ENCODE measurements around the gene MORN1. TPM values are rescaled to one million over a fixed set of nuclear protein-coding genes. Genes with fewer than 3 reads are reported as not detected.

MORN1 gene
- total RNA-seq, 1 experiment from 2014 or later, result 47.8 TPM

DNA sequence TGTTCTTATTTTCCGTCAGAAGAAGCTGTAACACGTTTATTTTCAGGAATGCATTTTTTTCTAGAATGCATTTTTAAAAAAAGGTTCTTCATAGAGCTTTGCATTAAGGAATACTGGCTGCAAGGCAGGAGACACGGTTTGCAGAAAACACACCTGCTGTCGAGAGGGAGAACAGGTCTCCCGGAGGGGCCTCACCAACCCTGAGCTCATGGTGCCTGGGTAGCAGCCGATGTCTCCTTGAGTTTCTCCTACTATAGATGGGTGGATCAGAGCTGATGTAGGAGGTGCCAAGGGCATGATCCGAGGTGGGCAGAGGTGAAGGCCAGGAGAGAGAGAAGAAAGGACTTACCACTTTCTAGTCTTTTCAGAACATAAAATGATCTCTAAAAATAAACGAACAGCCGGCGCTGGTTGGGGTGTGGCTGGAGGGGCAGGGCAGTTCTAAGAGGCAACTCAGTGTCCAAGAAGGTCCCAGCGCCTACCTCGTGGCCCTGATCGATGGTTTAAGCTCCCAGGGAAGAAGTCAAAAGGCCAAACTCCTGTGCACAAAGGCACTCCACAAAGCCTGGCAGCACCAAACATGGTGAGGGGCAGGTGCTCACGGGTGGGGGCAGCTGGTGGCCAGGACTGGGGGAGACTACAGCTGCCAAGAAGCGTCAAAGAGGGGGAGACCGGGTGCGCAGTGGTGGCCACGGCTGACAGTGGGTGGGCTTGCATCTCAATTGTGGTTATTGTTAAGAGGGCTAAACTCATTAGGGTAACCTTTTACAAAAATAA, 12.2 kb downstream of the MORN1 start:
- Histone ChIP-seq H3K36me3 (ENCODE audit: low read depth) (no peaks in the 10 kb centered on the region), H2AFZ (no peak overlapping the region), H3K4me2 (no peak overlapping the region), H3K9me2 (ENCODE audit: insufficient read depth) (no peaks in the 10 kb centered on the region), H3K79me2 (ENCODE audit: low read depth) (no peaks in the 10 kb centered on the region), H3K4me3 (no peak overlapping the region), H3K4me1 (replicated peaks; ENCODE audit: insufficient read depth) (no peaks in the 10 kb centered on the region), H3F3A (ENCODE audit: insufficient read depth, low read depth) (no peaks in the 10 kb centered on the region), H3K9me3 (ENCODE audit: insufficient read depth, low read depth) (no peaks in the 10 kb centered on the region), H4K20me1 (ENCODE audit: insufficient read depth) (0 out of 2 replicates have a peak, but pooled peaks cover 5% of the 10 kb centered on the region), H3K27ac (no peak overlapping the region), H3K27me3 (ENCODE audit: insufficient read depth, low read depth) (no peaks in the 10 kb centered on the region)
- BruUV-seq (replicated peaks), result no TSS peak
- intact Hi-C loops (cut with micrococcal nuclease; ENCODE audit: unreplicated experiment), result no loop called here
- TF ChIP-seq EZH2 (IDR thresholded peaks at IDR 0.05; ENCODE audit: low read depth) (no peak), CTCF (conservative IDR thresholded peaks at IDR 0.05) (no peak)
- no peak for DNase-seq
- CTCF ChIA-PET, result no interaction called here
- POLR2A ChIA-PET (ENCODE audit: unreplicated experiment), result no interaction called here

- no TSS peak for BruUV-seq (replicated peaks)
- H3K27me3 ChIP-seq (ENCODE audit: insufficient read depth, low read depth), result no peaks in the 10 kb centered on the region
- no peaks in the 10 kb centered on the region for H3K79me2 ChIP-seq (ENCODE audit: low read depth)
- H3K4me1 ChIP-seq (replicated peaks; ENCODE audit: insufficient read depth), result no peaks in the 10 kb centered on the region
- TF ChIP-seq EZH2 (IDR thresholded peaks at IDR 0.05; ENCODE audit: low read depth), result no peak
- TF ChIP-seq CTCF (conservative IDR thresholded peaks at IDR 0.05), result no peak
- intact Hi-C loops (cut with micrococcal nuclease; ENCODE audit: unreplicated experiment), result no loop called here
- H4K20me1 ChIP-seq (ENCODE audit: insufficient read depth), result 0 out of 2 replicates have a peak, but pooled peaks cover 5% of the 10 kb centered on the region
- no peak for DNase-seq
- no peaks in the 10 kb centered on the region for H3K9me3 ChIP-seq (ENCODE audit: insufficient read depth, low read depth)
- H3K27ac ChIP-seq, result no peak overlapping the region
- ChIA-PET POLR2A (ENCODE audit: unreplicated experiment) (no interaction called here), CTCF (no interaction called here)
- H3K36me3 ChIP-seq (ENCODE audit: low read depth), result no peaks in the 10 kb centered on the region
- no peak overlapping the region for H3K4me2 ChIP-seq
- H2AFZ ChIP-seq, result no peak overlapping the region
- H3F3A ChIP-seq (ENCODE audit: insufficient read depth, low read depth), result no peaks in the 10 kb centered on the region
- H3K9me2 ChIP-seq (ENCODE audit: insufficient read depth), result no peaks in the 10 kb centered on the region
- no peak overlapping the region for H3K4me3 ChIP-seq
Observed at GRCh38 chr1:2378441-2378851, 12.9 kb downstream of the MORN1 start.

DNA sequence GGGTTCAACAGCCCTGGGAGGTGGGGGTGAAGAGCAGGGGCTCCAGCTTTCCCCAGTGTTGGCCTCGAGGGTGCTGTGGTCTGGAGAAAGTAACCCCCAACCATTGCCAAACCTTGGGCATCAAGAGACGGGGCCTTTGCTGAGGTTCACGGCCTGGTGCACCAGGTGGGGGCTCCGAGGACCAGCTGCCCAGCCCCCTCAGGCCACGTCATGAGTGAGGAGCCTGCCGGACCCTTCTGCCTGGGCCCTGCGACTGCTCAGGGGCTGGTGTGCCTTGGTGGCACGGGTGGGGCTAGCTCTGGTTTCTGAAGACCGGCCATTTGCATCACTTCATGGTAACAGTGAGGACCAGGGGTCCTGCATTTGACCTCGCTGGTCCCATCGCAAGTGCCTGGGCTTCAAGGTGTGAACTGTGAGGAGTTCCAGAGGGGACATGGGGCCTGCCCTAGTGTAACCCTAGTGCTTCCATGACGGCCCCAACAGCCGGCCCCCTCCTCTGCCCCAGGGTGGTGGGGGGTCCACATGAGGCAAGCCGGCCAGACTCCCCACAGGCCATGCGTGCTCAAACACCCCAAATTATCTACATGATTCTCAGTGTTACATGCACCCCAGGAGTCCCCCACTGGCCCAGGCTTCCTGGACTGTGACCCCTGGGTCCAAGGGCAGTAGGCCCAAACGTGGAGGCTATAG, 13.5 kb downstream of the MORN1 start:
- intact Hi-C loops (cut with micrococcal nuclease; ENCODE audit: unreplicated experiment), result no loop called here
- no peak overlapping the region for H2AFZ ChIP-seq
- no peaks in the 10 kb centered on the region for H3K9me3 ChIP-seq (ENCODE audit: insufficient read depth, low read depth)
- H3K27ac ChIP-seq, result no peak overlapping the region
- no peak for DNase-seq
- no TSS peak for BruUV-seq (replicated peaks)
- no peaks in the 10 kb centered on the region for H3K27me3 ChIP-seq (ENCODE audit: insufficient read depth, low read depth)
- TF ChIP-seq CTCF (conservative IDR thresholded peaks at IDR 0.05) (no peak), EZH2 (IDR thresholded peaks at IDR 0.05; ENCODE audit: low read depth) (no peak)
- 0 out of 2 replicates have a peak, but pooled peaks cover 5% of the 10 kb centered on the region for H4K20me1 ChIP-seq (ENCODE audit: insufficient read depth)
- no peaks in the 10 kb centered on the region for H3F3A ChIP-seq (ENCODE audit: insufficient read depth, low read depth)
- H3K36me3 ChIP-seq (ENCODE audit: low read depth), result no peaks in the 10 kb centered on the region
- no peaks in the 10 kb centered on the region for H3K9me2 ChIP-seq (ENCODE audit: insufficient read depth)
- no peaks in the 10 kb centered on the region for H3K79me2 ChIP-seq (ENCODE audit: low read depth)
- no peaks in the 10 kb centered on the region; the same call in 1 of the 2 replicates for H3K4me1 ChIP-seq (replicated peaks; ENCODE audit: insufficient read depth)
- H3K4me2 ChIP-seq, result no peak overlapping the region
- POLR2A ChIA-PET (ENCODE audit: unreplicated experiment), result no interaction called here
- CTCF ChIA-PET, result no interaction called here
- H3K4me3 ChIP-seq, result no peak overlapping the region
